Gastrocnemius medialis (tissue), 4 donors: ENCODE measurements around the gene NAT9.

Source experiments
- POLR2A ChIP-seq, 2 donors: fragments of 450-650 bp; IDR thresholded peaks; one replicate each; pipeline ENCODE4 v1.6.1; 2017; ENCODE audit warnings: antibody characterized with exemption in 2 of 2, mild to moderate bottlenecking in 2 of 2, moderate library complexity in 2 of 2
- TF ChIP-seq, protein P1 (sequence below), 5 experiments: fragments of 450-650 bp in 3 of 5; fragments of 200-600 bp in 2 of 5; sonication (generic) in 2 of 5; IDR thresholded peaks in 4 of 5; conservative IDR thresholded peaks in 1 of 5; 1 replicate in 4 of 5; 2 replicates in 1 of 5; pipeline ENCODE4 v1.5.1; 2016 to 2019; ENCODE audit warnings: antibody characterized with exemption in 5 of 5, mild to moderate bottlenecking in 3 of 5, moderate library complexity in 3 of 5

DNA sequence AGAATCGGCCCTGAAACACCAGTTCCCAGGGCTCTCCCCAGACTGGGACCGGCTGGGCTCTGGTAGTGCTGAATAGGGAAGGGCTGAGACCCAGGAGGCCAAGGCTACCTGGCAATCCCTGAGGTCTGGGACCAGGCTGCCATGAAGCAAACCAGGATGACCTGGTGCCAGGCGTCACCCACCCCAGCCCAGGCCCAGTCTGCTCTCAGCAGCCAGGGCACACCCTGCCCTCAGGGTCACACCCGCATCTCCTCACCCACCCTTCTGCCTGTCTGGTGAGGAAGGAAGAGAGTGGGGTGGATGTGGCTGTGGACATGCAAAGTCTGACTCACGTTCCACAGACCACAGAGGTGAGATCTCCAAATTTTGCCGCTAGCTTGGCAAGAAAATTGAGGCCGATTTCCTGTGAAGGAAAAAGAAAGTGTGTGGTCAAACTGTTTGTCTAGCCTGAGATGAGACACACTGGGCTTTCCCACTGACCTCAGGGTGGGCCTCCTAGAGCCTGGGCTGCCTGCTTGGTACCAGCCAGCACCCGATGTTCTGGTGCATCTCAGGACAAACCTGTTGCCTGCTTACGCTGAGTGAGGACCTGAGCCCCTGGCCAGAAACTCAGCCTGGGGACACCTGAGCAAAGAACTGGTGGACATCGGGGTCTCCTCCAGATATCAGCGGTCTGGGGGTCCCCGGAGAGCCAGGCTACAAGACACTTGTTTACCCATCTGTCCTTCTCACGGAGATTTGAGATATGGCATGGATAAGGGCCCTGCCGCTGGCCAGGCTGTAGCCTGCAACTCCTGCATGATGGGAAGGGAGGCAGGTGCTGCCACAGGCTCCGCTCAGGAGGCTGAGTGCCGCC, 45.4 kb downstream of the NAT9 start:
- TF ChIP-seq, protein P1, sequence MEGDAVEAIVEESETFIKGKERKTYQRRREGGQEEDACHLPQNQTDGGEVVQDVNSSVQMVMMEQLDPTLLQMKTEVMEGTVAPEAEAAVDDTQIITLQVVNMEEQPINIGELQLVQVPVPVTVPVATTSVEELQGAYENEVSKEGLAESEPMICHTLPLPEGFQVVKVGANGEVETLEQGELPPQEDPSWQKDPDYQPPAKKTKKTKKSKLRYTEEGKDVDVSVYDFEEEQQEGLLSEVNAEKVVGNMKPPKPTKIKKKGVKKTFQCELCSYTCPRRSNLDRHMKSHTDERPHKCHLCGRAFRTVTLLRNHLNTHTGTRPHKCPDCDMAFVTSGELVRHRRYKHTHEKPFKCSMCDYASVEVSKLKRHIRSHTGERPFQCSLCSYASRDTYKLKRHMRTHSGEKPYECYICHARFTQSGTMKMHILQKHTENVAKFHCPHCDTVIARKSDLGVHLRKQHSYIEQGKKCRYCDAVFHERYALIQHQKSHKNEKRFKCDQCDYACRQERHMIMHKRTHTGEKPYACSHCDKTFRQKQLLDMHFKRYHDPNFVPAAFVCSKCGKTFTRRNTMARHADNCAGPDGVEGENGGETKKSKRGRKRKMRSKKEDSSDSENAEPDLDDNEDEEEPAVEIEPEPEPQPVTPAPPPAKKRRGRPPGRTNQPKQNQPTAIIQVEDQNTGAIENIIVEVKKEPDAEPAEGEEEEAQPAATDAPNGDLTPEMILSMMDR (IDR thresholded peaks at IDR 0.05 in 4 of 5, conservative IDR thresholded peaks at IDR 0.05 in 1 of 5): no peak
- TF ChIP-seq POLR2A (IDR thresholded peaks at IDR 0.05): no peak
